ENCODE measurements around the gene LPP. TPM values are rescaled to one million over a fixed set of nuclear protein-coding genes. Genes with fewer than 3 reads are reported as not detected.

LPP gene
- total and polyA plus RNA-seq, 8 donors = 8.0 to 885 (median 305) TPM

DNA sequence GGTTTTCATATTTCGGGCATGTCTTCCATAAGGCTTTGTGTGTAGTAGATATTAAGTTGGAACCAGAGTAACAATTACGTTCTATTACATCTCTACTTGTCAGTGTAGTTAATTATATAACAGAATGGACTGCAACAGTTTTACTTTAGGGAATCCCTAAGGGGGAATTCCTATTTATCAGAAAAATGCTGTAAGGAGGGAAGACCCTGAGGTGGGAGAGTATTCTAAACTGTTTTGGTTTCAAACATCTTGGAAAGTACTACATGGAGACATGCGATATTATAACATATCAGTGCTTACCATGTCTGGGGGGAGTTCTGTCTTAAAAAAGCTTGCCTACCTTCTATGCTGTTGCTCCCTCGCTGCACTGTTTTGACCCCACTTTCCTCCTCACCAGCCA, 238.1 kb downstream of the LPP start:
- Histone ChIP-seq H3K4me3 (no peak overlapping the region), H3K36me3 (no peaks in the 10 kb centered on the region), H3K27ac (no peak overlapping the region), H3K4me1 (peaks cover 7 to 79% (median 41%) of the 10 kb centered on the region in 4 donors), H3K9me3 (no peaks in the 10 kb centered on the region), H3K27me3 (no peaks in the 10 kb centered on the region)
- TF ChIP-seq EP300 (IDR thresholded peaks at IDR 0.05) (no peak), POLR2A (IDR thresholded peaks at IDR 0.05) (no peak), POLR2AphosphoS5 (IDR thresholded peaks at IDR 0.05) (no peak)
- TF ChIP-seq, protein P1, sequence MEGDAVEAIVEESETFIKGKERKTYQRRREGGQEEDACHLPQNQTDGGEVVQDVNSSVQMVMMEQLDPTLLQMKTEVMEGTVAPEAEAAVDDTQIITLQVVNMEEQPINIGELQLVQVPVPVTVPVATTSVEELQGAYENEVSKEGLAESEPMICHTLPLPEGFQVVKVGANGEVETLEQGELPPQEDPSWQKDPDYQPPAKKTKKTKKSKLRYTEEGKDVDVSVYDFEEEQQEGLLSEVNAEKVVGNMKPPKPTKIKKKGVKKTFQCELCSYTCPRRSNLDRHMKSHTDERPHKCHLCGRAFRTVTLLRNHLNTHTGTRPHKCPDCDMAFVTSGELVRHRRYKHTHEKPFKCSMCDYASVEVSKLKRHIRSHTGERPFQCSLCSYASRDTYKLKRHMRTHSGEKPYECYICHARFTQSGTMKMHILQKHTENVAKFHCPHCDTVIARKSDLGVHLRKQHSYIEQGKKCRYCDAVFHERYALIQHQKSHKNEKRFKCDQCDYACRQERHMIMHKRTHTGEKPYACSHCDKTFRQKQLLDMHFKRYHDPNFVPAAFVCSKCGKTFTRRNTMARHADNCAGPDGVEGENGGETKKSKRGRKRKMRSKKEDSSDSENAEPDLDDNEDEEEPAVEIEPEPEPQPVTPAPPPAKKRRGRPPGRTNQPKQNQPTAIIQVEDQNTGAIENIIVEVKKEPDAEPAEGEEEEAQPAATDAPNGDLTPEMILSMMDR (IDR thresholded peaks at IDR 0.05) = no peak
- 82 to 97% (median 94%) methylated on average over 4 of the region's 4 CpGs for WGBS, 5 donors
- no peak for DNase-seq
- intact Hi-C loops (cut with DNase I; ENCODE audit: low total_unique reads) = no loop called here

DNA sequence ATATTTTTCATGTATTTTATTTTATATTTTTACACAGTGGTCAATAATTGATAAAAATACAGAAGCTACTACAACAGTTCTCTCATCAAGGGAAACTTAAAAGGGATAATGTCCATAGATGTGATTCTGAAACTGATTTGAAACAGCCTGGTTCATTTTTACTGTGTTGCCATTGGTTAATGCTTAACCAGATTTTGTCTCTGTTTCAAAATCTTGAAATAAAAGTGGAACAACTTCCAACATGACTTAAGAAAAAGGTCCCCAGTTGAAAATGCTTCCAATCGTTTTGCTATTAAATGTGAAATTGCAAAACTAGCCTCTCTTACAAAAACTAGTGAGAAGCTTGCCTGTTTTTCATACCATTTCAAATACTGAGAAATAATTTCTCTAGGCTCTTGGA, 240.7 kb downstream of the LPP start:
- Histone ChIP-seq H3K4me1 (peaks cover 18 to 86% (median 57%) of the 10 kb centered on the region in 4 donors), H3K27me3 (no peaks in the 10 kb centered on the region), H3K36me3 (peaks cover 0 to 3% (median 0%) of the 10 kb centered on the region in 4 donors), H3K4me3 (no peak overlapping the region), H3K9me3 (no peaks in the 10 kb centered on the region), H3K27ac (peak overlapping the region in 2 of 5 donors; percentile 4 to 6)
- no peak for DNase-seq
- TF ChIP-seq EP300 (IDR thresholded peaks at IDR 0.05) (no peak), POLR2AphosphoS5 (IDR thresholded peaks at IDR 0.05) (no peak), POLR2A (IDR thresholded peaks at IDR 0.05) (no peak)
- TF ChIP-seq, protein P1 (IDR thresholded peaks at IDR 0.05) = no peak
- WGBS, 5 donors = 20 to 33% (median 31%) methylated on average over 1 of the region's 1 CpG
- intact Hi-C loops (cut with DNase I; ENCODE audit: low total_unique reads) = no loop called here

DNA sequence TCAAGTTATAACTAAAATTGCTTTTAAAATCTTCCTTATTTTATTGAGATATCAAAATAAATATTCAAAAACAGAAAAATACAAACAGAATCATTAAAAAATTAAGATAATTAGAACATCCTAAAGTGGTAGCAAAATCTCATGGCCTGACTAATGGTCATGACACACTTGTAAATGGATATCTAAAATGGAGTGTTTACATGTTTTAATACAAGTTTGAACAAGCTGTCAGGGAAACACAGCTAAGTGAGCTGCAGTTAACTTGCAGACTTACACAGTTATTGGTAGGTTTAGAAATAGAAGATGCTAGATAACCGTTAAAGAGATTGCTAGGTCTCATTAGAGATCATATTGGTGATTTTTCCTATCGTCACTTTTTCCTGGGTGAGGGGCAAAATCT, 242.3 kb downstream of the LPP start:
- H3K27me3 ChIP-seq = no peaks in the 10 kb centered on the region
- H3K4me3 ChIP-seq = no peak overlapping the region
- H3K36me3 ChIP-seq = peaks cover 0 to 3% (median 0%) of the 10 kb centered on the region in 4 donors
- intact Hi-C loops (cut with DNase I; ENCODE audit: low total_unique reads) = no loop called here
- DNase-seq = no peak
- WGBS, 5 donors = 48 to 58% (median 56%) methylated on average over 2 of the region's 2 CpGs
- H3K4me1 ChIP-seq = peaks cover 28 to 86% (median 57%) of the 10 kb centered on the region in 4 donors
- peak overlapping the region in 3 of 5 donors; percentile 57 to 72 (median 60) for H3K27ac ChIP-seq
- no peak for TF ChIP-seq POLR2A (IDR thresholded peaks at IDR 0.05)
- no peak for TF ChIP-seq EP300 (IDR thresholded peaks at IDR 0.05)
- H3K9me3 ChIP-seq = no peaks in the 10 kb centered on the region

DNA sequence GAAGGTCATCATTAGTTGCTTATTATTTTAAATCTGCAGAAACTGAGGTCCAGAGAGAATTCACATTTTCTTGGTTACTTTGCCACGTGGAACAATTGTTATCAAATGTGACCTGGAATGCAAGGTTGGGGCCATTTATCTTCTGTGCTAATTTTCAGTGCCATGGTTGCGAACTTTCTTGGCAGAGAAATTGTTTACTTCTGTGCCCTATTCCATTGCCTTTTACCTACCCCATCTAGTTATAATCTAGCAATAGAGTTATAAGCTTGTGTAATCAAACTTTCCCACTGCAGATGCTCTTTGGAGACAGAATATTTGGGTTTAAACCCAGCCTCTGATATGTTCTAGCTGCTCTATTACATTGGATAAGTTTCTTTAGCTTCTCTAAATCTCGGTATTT, 242.9 kb downstream of the LPP start:
- peak in 1 of 2 donors; percentile 30 for DNase-seq
- TF ChIP-seq POLR2A (IDR thresholded peaks at IDR 0.05) = no peak
- no peak for TF ChIP-seq EP300 (IDR thresholded peaks at IDR 0.05)
- TF ChIP-seq, protein P1 (IDR thresholded peaks at IDR 0.05) = no peak
- TF ChIP-seq POLR2AphosphoS5 (IDR thresholded peaks at IDR 0.05) = no peak

More for the DNA sequence above, 242.9 kb downstream of the LPP start:
- H3K9me3 ChIP-seq = no peaks in the 10 kb centered on the region
- H3K4me3 ChIP-seq = peak overlapping the region; percentile 1 to 14 (median 4)
- 22 to 48% (median 29%) methylated on average over 3 of the region's 3 CpGs for WGBS, 5 donors
- H3K27ac ChIP-seq = peak overlapping the region in 4 of 5 donors; percentile 42 to 72 (median 58)
- H3K27me3 ChIP-seq = no peaks in the 10 kb centered on the region
- intact Hi-C loops (cut with DNase I; ENCODE audit: low total_unique reads) = no loop called here
- H3K4me1 ChIP-seq = peaks cover 30 to 89% (median 59%) of the 10 kb centered on the region in 4 donors
- peaks cover 0 to 3% (median 0%) of the 10 kb centered on the region in 4 donors for H3K36me3 ChIP-seq

Measured in stomach (tissue), 9 donors.